ENCODE data around the gene ADISSP. TPM values are rescaled to one million over a fixed set of nuclear protein-coding genes. Genes with fewer than 3 reads are reported as not detected.

The ADISSP gene
- total and polyA plus RNA-seq, 7 experiments from 2014 or later, result 14.0 to 27.4 (median 20.7) TPM

- no peaks in the 10 kb centered on the region for H3K9me3 ChIP-seq (ENCODE audit: control insufficient read depth in 2 of 3, low read length in 3 of 3)
- peak overlapping the region; percentile 24 for H3K4me3 ChIP-seq (ENCODE audit: low read length)
- peaks cover 0 to 17% (median 0%) of the 10 kb centered on the region in 3 experiments for H3K36me3 ChIP-seq (ENCODE audit: control insufficient read depth in 2 of 3, insufficient read depth in 3 of 3, low read length in 3 of 3)
- intact Hi-C loops (cut with micrococcal nuclease), result loop anchor here in 1 of 2 donors (2.0 kb wide), 2 partner anchors 94 to 340 kb away; partner anchors contain the start of gene MAVS
- peaks cover 0 to 5% of the 10 kb centered on the region in 2 donors for H3K4me1 ChIP-seq (ENCODE audit: control insufficient read depth in 2 of 2, insufficient read depth in 2 of 2, low read length in 2 of 2)
- Mint-ChIP-seq H3K4me1 (peaks cover 0 to 15% (median 4%) of the 10 kb centered on the region in 7 donors), H3K36me3 (peaks cover 0 to 6% (median 3%) of the 10 kb centered on the region in 5 donors), H3K27me3 (peaks cover 0 to 2% (median 0%) of the 10 kb centered on the region in 5 donors), H3K9me3 (no peaks in the 10 kb centered on the region), H3K4me3 (peak overlapping the region; percentile 1 to 83 (median 66)), H3K27ac (peak overlapping the region in 6 of 9 donors; percentile 14 to 77 (median 58))
- no peak overlapping the region for H3K27ac ChIP-seq (ENCODE audit: low read depth, low read length)
- ATAC-seq (no peak), DNase-seq (no peak)
- POLR2A ChIA-PET, result interaction anchor here (1.2 to 1.5 kb wide), 3 partner anchors 16 to 103 kb away, joined by 3 to 12 read pairs (median 5); partner anchors contain the start of gene ADISSP
- CTCF ChIA-PET, result interaction anchor here (0.8 to 3.3 kb wide), 6 partner anchors 12 to 340 kb away, joined by 3 to 24 read pairs (median 4); partner anchors contain the start of gene ADISSP
- no peaks in the 10 kb centered on the region for H3K27me3 ChIP-seq (ENCODE audit: control insufficient read depth in 2 of 2, insufficient read depth in 2 of 2, low read length in 2 of 2)
Measured at GRCh38 chr20:3752386-3752759, 15.2 kb downstream of the ADISSP start.

GRCh38 chr20:3751675-3752385, 15.7 kb downstream of the ADISSP start:
- Histone ChIP-seq H3K36me3 (ENCODE audit: control insufficient read depth in 2 of 3, insufficient read depth in 3 of 3, low read length in 3 of 3) (peaks cover 0 to 17% (median 0%) of the 10 kb centered on the region in 3 experiments), H3K4me1 (ENCODE audit: control insufficient read depth in 2 of 2, insufficient read depth in 2 of 2, low read length in 2 of 2) (peaks cover 0 to 5% of the 10 kb centered on the region in 2 donors), H3K27ac (ENCODE audit: low read depth, low read length) (no peak overlapping the region), H3K4me3 (ENCODE audit: low read length) (peak overlapping the region; percentile 24), H3K9me3 (ENCODE audit: control insufficient read depth in 2 of 3, low read length in 3 of 3) (no peaks in the 10 kb centered on the region), H3K27me3 (ENCODE audit: control insufficient read depth in 2 of 2, insufficient read depth in 2 of 2, low read length in 2 of 2) (no peaks in the 10 kb centered on the region)
- peak overlapping the region; percentile 1 to 83 (median 66) for H3K4me3 Mint-ChIP-seq
- ChIA-PET CTCF (no interaction called here), POLR2A (interaction anchor here (1.3 to 1.5 kb wide), 2 partner anchors 16 to 69 kb away, joined by 4 to 12 read pairs; partner anchors contain the start of genes ADISSP and AP5S1)
- ATAC-seq, result peak; percentile 47
- DNase-seq, result peak in 8 of 9 donors; percentile 29 to 64 (median 44)
- peaks cover 0 to 4% (median 0%) of the 10 kb centered on the region in 5 donors for H3K27me3 Mint-ChIP-seq
- H3K4me1 Mint-ChIP-seq, result peaks cover 0 to 15% (median 4%) of the 10 kb centered on the region in 7 donors
- H3K36me3 Mint-ChIP-seq, result peaks cover 0 to 4% (median 0%) of the 10 kb centered on the region in 5 donors
- H3K9me3 Mint-ChIP-seq, result no peaks in the 10 kb centered on the region
- intact Hi-C loops (cut with micrococcal nuclease), result loop anchor here in 1 of 2 donors (2.0 kb wide), 2 partner anchors 95 to 341 kb away; partner anchors contain the start of gene MAVS
- peak overlapping the region in 5 of 9 donors; percentile 14 to 77 (median 56) for H3K27ac Mint-ChIP-seq

DNA sequence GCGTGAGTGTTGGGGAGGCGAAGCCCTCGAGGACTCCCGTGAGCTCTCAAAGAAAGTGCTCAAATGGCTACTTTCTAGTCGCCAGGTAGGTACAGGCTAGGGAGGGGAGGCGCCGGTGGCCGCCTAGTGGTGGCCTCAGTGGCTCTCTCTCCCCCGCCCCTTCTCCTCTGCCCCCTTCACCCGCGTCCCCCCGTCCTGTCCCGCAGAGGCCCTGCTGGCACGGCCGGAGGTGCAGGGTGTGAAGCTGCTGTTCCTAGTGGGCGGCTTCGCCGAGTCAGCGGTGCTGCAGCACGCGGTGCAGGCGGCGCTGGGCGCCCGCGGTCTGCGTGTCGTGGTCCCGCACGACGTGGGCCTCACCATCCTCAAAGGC, 16.3 kb downstream of the ADISSP start:
- Histone ChIP-seq H3K9me3 (ENCODE audit: control insufficient read depth in 2 of 3, low read length in 3 of 3) (no peaks in the 10 kb centered on the region), H3K4me1 (ENCODE audit: control insufficient read depth in 2 of 2, insufficient read depth in 2 of 2, low read length in 2 of 2) (peaks cover 0 to 5% of the 10 kb centered on the region in 2 donors), H3K4me3 (ENCODE audit: low read length) (no peak overlapping the region), H3K36me3 (ENCODE audit: control insufficient read depth in 2 of 3, insufficient read depth in 3 of 3, low read length in 3 of 3) (peaks cover 0 to 17% (median 0%) of the 10 kb centered on the region in 3 experiments), H3K27ac (ENCODE audit: low read depth, low read length) (no peak overlapping the region), H3K27me3 (ENCODE audit: control insufficient read depth in 2 of 2, insufficient read depth in 2 of 2, low read length in 2 of 2) (no peaks in the 10 kb centered on the region)
- intact Hi-C loops (cut with micrococcal nuclease), result no loop called here
- ChIA-PET CTCF (interaction anchor here (0.6 to 1.1 kb wide), 4 partner anchors 16 to 400 kb away, joined by 3 read pairs; partner anchors contain the start of gene ADISSP), POLR2A (interaction anchor here (1.3 kb wide), 1 partner anchor 69 kb away, joined by 4 read pairs; the partner anchor contains the start of gene AP5S1)
- no peak for DNase-seq
- H3K4me1 Mint-ChIP-seq, result peaks cover 0 to 15% (median 4%) of the 10 kb centered on the region in 7 donors
- H3K27ac Mint-ChIP-seq, result peak overlapping the region in 1 of 9 donors; percentile 39
- peaks cover 0 to 4% (median 0%) of the 10 kb centered on the region in 5 donors for H3K36me3 Mint-ChIP-seq
- H3K4me3 Mint-ChIP-seq, result peak overlapping the region in 3 of 10 donors; percentile 32 to 73 (median 38)
- no peak for ATAC-seq
- peaks cover 0 to 7% (median 0%) of the 10 kb centered on the region in 5 donors for H3K27me3 Mint-ChIP-seq
- no peaks in the 10 kb centered on the region for H3K9me3 Mint-ChIP-seq

DNA sequence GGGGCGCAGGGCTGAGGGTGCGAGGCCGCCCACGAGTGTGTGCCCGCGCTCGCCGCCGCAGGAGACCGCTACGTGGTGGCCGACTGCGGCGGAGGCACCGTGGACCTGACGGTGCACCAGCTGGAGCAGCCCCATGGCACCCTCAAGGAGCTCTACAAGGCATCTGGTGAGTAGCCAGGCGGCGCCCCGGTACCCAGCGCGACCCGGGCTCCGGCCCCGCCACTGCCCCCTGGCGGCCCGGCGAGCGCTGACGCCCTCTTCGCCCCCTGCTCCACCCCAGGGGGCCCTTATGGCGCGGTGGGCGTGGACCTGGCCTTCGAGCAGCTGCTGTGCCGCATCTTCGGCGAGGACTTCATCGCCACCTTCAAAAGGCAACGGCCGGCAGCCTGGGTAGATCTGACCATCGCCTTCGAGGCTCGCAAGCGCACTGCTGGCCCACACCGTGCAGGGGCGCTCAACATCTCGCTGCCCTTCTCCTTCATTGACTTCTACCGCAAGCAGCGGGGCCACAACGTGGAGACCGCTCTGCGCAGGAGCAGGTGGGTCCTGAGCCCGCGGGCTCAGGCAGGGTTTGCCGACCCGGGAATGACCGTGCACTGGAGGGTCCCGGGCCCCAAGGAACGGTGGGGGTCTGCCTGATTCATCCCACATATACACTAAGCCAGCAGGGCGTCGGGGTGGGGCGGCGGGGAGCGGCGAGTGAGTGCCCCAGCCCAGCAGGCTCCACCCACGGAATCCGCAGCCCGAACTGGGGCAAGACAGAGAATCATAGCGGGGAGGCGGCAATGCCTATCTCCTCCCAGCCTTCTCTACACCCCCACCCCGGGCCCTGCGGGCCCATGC, 17.6 kb downstream of the ADISSP start:
- Mint-ChIP-seq H3K9me3 (no peaks in the 10 kb centered on the region), H3K4me1 (peaks cover 0 to 19% (median 9%) of the 10 kb centered on the region in 7 donors), H3K27me3 (peaks cover 0 to 7% (median 2%) of the 10 kb centered on the region in 5 donors), H3K36me3 (peaks cover 0 to 4% (median 0%) of the 10 kb centered on the region in 5 donors), H3K27ac (no peak overlapping the region), H3K4me3 (no peak overlapping the region)
- peak in 3 of 9 donors; percentile 11 to 52 (median 20) for DNase-seq
- no peak overlapping the region for H3K27ac ChIP-seq (ENCODE audit: low read depth, low read length)
- ChIA-PET POLR2A (interaction anchor here (1.3 kb wide), 1 partner anchor 71 kb away, joined by 4 read pairs; the partner anchor contains the start of gene AP5S1), CTCF (interaction anchor here (0.5 to 1.1 kb wide), 4 partner anchors 11 to 38 kb away, joined by 3 to 4 read pairs (median 3); partner anchors contain the start of gene ADISSP)
- ATAC-seq, result no peak
- peaks cover 0 to 6% (median 0%) of the 10 kb centered on the region in 3 experiments for H3K36me3 ChIP-seq (ENCODE audit: control insufficient read depth in 2 of 3, insufficient read depth in 3 of 3, low read length in 3 of 3)
- no peaks in the 10 kb centered on the region for H3K9me3 ChIP-seq (ENCODE audit: control insufficient read depth in 2 of 3, low read length in 3 of 3)
- intact Hi-C loops (cut with micrococcal nuclease), result no loop called here
- H3K4me3 ChIP-seq (ENCODE audit: low read length), result no peak overlapping the region
- peaks cover 6 to 7% of the 10 kb centered on the region in 2 donors for H3K4me1 ChIP-seq (ENCODE audit: control insufficient read depth in 2 of 2, insufficient read depth in 2 of 2, low read length in 2 of 2)
- no peaks in the 10 kb centered on the region for H3K27me3 ChIP-seq (ENCODE audit: control insufficient read depth in 2 of 2, insufficient read depth in 2 of 2, low read length in 2 of 2)

GRCh38 chr20:3749087-3749688, 18.4 kb downstream of the ADISSP start:
- Histone ChIP-seq H3K36me3 (ENCODE audit: control insufficient read depth in 2 of 3, insufficient read depth in 3 of 3, low read length in 3 of 3) (no peaks in the 10 kb centered on the region), H3K4me3 (ENCODE audit: low read length) (no peak overlapping the region), H3K27ac (ENCODE audit: low read depth, low read length) (no peak overlapping the region), H3K4me1 (ENCODE audit: control insufficient read depth in 2 of 2, insufficient read depth in 2 of 2, low read length in 2 of 2) (peaks cover 8 to 10% of the 10 kb centered on the region in 2 donors), H3K27me3 (ENCODE audit: control insufficient read depth in 2 of 2, insufficient read depth in 2 of 2, low read length in 2 of 2) (no peaks in the 10 kb centered on the region), H3K9me3 (ENCODE audit: control insufficient read depth in 2 of 3, low read length in 3 of 3) (no peaks in the 10 kb centered on the region)
- ATAC-seq (no peak), DNase-seq (no peak)
- H3K4me3 Mint-ChIP-seq, result no peak overlapping the region
- peak overlapping the region in 1 of 9 donors; percentile 24 for H3K27ac Mint-ChIP-seq
- peaks cover 0 to 4% (median 0%) of the 10 kb centered on the region in 5 donors for H3K36me3 Mint-ChIP-seq
- no peaks in the 10 kb centered on the region for H3K9me3 Mint-ChIP-seq
- H3K4me1 Mint-ChIP-seq, result peaks cover 0 to 26% (median 14%) of the 10 kb centered on the region in 7 donors
- CTCF ChIA-PET, result interaction anchor here (0.5 kb wide), 1 partner anchor 10 kb away, joined by 3 read pairs; no protein-coding TSS in a partner anchor
- peaks cover 0 to 12% (median 7%) of the 10 kb centered on the region in 5 donors for H3K27me3 Mint-ChIP-seq
- POLR2A ChIA-PET, result no interaction called here
- intact Hi-C loops (cut with micrococcal nuclease), result no loop called here
